Right ventricle myocardium superior (tissue), 1 donor: ENCODE measurements around the gene TRAPPC6A. TPM values are rescaled to one million over a fixed set of nuclear protein-coding genes. Genes with fewer than 3 reads are reported as not detected.

Experiments used
- ATAC-seq: fragments of 200-7000 bp; cut with Tn5 transposase; one replicate; pipeline ENCODE4 v1.9.1; 2020; ENCODE audit warnings: mild to moderate bottlenecking; ENCODE audit not compliant: poor library complexity
- DNase-seq: peaks from one replicate; pipeline ENCODE4 v3.0.0-alpha.2; 2020
- intact Hi-C: fragments of 100-400 bp; cut with DNase I; formaldehyde crosslinking; loops from one replicate; pipeline ENCODE4 v1.11.2; 2022
- total RNA-seq: library from RNA; stranded (reverse); fragmentation: NEBNext Ultra II Directional; extraction: Animal tissue kit (Norgen Biotek cat#: 25700); gene quantifications from one replicate; pipeline ENCODE4 v1.2.1, GENCODE V29; 2021
- donor health status: DM: no; HTN: yes; CAD: no; lungs with severe emphysema.

TRAPPC6A gene
- total RNA-seq, 1 donor from 2014 or later = 15.0 TPM

DNA sequence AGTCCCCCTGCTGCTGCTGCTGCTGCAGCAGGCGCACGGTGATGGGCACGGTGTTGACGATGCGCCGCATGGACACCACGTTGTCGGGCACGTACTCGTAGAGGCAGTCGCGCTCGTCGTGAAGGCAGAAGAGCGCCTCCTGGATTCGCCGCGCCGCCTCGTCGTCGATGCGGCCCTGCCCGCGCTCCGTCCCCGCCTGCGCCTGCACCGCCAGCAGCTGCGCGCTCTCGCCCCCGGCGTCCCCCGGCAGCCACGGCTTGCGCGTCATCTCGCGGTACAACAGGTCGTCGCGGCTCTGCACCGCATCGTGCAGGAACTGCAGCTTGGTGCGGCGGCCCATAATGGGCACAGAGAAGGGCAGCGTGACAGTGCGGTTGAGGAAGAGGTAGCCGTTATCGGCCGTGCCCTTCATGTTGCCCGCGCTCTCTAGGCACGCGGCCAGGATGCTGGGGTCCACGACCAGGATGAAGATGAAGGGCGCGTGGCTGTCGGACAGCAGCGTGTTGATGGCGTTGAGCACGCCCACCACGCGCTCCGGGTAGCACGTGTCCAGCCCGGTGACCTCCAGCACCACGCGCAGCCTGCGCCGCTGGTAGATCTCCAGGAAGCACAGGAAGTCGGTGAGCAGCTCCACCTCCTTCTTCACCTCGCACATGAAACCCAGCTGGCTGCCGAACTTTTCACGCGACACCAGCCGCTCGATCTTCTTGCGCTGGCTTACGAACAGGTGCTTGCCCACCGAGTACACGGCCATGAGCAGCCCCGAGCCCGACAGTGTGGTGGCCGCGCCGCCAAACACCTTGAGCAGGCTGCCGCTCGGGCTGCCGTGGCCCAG is 25.3 kb downstream of the TRAPPC6A start:
- intact Hi-C loops = no loop called here
- peak; percentile 64 for ATAC-seq
- peak; percentile 68 for DNase-seq

- no peak for ATAC-seq
- no peak for DNase-seq
- intact Hi-C loops = no loop called here
Observed at GRCh38 chr19:45151821-45152503, 26.1 kb downstream of the TRAPPC6A start.

DNA sequence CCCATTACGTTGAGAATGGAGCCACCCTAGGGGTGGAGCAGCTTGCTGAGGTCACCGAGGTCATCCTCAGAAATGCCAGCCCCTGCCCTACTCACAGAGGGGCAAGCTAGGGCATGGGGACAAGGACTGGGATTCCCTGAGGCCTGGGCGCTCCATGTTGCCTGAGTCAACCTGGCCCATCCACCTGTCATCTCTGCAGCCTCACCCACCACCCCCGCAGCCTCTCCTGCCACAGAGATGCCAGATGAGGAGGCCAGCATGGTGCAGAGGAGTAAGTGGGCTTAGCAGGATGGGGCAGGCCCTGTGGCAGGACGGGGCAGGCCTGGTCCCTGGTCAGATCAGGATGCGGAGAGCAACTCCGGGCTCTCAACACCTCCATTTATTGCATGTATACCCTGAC is 26.7 kb downstream of the TRAPPC6A start:
- intact Hi-C loops = no loop called here
- DNase-seq (no peak), ATAC-seq (no peak)

DNA sequence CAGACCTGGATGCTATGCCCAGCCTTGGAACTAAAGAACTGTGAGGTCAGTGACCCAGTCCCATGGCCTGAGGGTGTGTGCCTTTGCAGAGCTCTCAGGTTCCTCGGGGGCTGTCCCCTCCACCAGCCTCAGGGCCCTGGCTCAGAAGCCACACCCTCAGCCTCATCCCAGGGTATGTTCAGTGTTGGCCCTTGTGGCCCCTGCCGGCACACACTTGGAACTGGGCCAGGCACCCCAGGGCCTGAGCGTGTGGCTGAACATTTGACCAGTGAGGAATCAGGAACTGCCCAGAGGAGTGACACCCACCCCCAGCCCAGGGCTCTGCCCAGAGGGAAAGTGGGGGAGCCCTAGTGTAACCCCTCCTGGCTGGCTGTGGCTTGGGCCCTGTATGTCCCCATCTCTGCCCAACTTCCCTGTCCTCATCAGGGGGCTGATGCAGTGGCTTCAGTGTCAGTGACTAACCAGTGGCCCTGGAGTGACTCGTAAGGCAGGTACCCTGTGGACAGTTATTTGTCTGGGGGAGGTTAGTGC is 27.2 kb downstream of the TRAPPC6A start:
- ATAC-seq = no peak
- intact Hi-C loops = no loop called here
- DNase-seq = no peak

DNA sequence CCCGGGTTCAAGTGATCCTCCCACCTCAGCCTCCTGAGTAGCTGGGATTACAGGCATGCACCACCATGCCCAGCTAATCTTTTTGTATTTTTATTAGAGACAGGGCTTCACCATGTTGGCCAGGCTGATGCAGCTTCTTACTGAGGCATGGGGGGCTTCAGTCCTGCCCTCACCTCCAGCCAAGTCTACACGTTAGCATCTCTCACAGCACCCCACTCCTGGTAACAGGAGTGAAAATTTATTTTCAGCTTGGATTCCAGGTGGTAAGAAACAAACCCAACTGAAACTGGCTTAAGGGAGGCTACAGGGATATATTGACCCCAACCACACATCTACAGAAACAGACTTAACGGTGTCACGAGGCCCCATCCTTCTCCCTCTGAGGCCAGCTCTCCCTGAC is 27.9 kb downstream of the TRAPPC6A start:
- intact Hi-C loops = no loop called here

DNA sequence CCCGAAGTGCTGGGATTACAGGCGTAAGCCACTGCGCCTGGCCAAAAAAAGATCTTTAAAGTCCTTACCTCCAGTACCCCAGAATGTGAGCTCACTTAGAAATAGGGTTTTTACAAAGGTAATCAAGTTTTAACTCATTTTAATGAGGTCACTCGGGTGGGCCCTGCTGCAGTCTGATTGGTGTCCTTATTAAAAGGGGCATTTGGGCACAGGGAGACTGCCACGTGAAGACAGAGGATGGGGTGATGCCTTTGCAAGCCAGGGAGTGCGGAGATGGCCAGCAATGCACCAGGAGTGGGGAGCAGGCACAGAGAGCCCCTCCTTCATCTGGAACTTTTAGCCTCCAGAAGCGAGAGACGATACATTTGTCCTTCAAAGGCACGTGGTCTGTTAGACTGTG is 28.9 kb downstream of the TRAPPC6A start:
- ATAC-seq (no peak), DNase-seq (no peak)
- intact Hi-C loops = no loop called here

More for the DNA sequence above, 27.9 kb downstream of the TRAPPC6A start:
- DNase-seq (no peak), ATAC-seq (no peak)

DNA sequence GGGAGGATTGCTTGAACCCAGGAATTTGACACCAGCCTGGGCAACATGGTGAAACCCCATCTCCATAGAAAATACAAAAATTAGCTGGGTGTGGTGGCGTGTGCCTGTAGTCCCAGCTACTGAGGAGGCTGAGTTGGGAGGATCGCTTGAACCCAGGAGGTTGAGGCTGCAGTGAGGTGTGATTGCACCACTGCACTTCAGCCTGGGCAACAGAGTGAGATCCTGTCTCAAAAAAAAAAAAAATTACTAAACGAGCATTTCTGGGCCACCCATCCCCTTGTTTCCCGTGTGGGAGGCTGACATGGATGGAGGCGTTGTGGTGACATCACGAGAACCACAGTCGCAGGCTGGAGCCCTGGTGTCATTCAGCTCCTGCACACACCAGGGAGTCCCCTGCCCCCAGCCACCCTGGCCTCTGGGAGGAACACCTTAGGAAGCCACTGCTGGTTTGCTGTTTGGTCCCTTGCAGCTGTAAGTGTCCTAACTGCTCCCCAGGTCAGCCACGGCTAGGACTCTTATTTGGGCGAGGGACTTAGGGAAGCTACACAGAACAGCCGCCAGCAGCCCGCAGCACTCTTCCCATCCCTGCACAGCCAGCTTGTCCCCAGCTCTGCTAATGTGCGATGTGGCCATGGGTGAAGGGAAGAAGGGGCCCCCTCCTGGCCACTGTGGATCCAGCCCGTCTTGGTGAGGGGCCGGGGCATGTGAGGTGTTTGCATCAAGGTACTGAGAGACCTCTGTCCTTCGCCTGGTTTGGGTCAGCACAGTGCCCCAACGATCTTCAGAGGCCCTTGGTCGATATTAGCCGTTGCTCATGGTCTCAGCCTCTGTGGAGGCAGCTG is 30.0 kb downstream of the TRAPPC6A start:
- ATAC-seq (no peak), DNase-seq (no peak)
- intact Hi-C loops = no loop called here

- intact Hi-C loops = no loop called here
- DNase-seq (no peak), ATAC-seq (no peak)
Observed at GRCh38 chr19:45146741-45147205, 31.3 kb downstream of the TRAPPC6A start.

DNA sequence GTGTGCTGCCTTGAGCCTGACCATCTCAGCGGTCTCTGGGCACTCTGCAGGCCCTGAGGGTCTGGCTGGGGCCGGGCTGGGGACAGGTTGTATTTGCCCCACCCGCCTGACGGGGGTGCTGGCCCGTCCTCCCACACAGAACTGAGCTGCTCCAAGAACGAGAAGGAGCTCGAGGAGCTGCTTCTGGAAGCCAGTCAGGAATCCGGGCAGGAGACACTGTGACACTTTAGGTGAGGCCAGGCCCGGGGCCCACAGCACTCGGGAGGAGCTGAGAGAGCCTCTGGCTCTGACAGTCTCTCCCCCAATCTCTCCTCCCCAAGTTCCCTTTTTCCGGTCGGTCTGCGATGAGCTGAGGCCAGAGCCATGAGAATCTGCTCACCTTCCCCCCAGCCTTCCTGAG is 31.8 kb downstream of the TRAPPC6A start:
- intact Hi-C loops = no loop called here
- no peak for ATAC-seq
- DNase-seq = no peak

- no peak for ATAC-seq
- intact Hi-C loops = no loop called here
Observed at GRCh38 chr19:45145270-45146189, 32.5 kb downstream of the TRAPPC6A start.

GRCh38 chr19:45144431-45145269 is 33.4 kb downstream of the TRAPPC6A start:
- no peak for ATAC-seq
- DNase-seq = no peak
- intact Hi-C loops = no loop called here

More at GRCh38 chr19:45145270-45146189, 32.5 kb downstream of the TRAPPC6A start:
- no peak for DNase-seq

GRCh38 chr19:45142726-45143110 is 35.3 kb downstream of the TRAPPC6A start:
- intact Hi-C loops = no loop called here
- no peak for ATAC-seq
- DNase-seq = no peak

DNA sequence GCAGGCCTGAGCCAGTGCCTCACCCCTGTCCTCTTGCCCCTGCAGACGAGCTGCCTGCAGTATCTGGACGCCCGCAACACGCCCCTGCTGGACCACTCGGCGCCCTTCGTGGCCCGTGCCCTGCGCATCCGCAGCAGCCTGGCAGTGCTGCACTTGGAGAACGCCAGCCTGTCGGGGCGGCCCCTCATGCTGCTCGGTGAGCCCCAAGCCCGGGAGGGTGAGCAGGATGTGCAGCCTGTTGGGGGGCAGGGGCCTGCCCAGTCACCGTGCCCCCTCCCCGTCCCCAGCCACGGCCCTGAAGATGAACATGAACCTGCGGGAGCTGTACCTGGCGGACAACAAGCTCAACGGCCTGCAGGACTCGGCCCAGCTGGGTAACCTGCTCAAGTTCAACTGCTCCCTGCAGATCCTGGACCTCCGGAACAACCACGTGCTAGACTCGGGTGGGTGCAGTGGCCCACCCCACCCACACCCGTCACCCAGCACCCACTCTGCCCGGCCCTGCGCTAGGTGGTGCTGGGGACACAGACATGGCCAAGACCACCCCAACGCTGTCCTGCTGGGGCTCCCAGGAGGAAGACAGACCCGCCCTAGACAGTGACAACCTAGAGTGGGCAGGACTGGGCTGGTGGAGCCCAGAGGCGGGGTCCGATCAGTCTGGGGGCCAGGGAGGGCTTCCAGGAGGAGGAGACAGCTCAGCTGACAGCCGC is 35.9 kb downstream of the TRAPPC6A start:
- intact Hi-C loops = no loop called here
- ATAC-seq (no peak), DNase-seq (no peak)

DNA sequence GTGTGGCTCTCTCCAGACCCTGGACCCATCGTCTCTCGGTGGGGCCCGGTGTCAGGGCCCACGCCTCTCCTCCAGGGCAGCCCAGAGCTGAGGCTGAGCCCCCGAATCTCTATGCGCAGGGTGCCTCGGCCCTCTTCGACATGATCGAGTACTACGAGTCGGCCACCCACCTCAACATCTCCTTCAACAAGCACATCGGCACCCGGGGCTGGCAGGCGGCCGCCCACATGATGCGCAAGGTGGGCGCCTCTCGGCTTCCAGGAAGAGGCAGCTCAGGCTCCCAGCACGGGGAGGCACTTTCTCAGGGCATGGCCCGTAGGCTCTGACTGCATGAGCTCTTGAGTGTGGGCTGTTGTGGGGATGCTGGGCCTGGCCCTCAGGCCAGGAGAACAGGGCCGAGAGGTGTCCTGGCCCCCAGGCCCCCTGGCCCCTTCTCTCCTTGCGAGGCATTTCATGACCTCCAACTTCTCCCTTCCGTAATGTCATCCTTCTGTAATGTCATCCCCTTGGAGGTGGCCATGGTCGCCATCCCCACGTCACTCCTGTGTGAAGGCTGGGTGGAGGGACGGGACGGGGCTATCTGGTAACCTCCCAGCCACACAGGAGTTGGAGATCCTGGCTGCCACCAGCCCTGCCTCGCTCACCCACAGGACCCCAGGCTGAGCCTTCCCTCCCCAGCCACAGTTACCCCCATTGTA is 36.7 kb downstream of the TRAPPC6A start:
- no peak for ATAC-seq
- intact Hi-C loops = no loop called here
- DNase-seq = no peak

GRCh38 chr19:45140533-45140932 is 37.5 kb downstream of the TRAPPC6A start:
- intact Hi-C loops = no loop called here
- ATAC-seq = no peak
- no peak for DNase-seq

- intact Hi-C loops = no loop called here
Observed at GRCh38 chr19:45140144-45140503, 37.9 kb downstream of the TRAPPC6A start.

More at GRCh38 chr19:45140144-45140503, 37.9 kb downstream of the TRAPPC6A start:
- DNase-seq (no peak), ATAC-seq (no peak)
